Activated T-cell treated with anti-CD3 and anti-CD28 coated beads for 1 hour (primary cell): ENCODE measurements around the gene OSTN.

ENCODE experiments used
- DNase-seq: peaks from one replicate; pipeline ENCODE4 v3.0.0-alpha.2; 2020; ENCODE audit warnings: low read depth

Gene OSTN

DNA sequence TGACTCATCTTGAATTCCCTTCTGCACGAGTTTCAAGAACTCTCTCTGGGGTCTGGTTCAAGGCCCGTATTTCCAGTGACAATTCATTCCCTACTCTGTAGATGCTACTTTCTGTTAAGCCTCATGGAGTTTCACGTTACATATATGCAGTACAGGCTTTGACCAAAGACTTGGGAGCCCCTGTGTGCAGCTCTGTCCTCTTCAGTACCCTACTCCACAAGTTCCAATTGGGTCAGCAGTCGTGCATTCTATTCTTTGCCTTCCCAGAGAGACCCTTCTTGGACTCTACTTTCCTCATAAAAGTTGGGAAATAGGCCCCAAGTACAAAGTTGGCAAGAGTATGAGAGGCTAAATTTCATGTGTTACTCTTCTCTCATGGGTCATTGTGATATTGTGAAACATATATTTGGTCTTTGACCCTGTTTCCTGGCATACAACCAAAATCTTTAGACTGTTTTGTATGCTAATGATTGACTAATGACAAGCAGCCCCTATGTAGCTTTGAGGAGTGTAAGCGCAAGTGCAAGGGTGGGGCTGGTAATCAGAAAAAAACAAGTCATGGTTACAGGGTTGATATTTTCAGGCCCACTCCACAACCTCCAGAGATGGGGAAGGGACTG, 115.2 kb downstream of the OSTN start:
- DNase-seq = no peak
